HepG2 (cell line): ENCODE data around the gene C5orf15. TPM values are rescaled to one million over a fixed set of nuclear protein-coding genes. Genes with fewer than 3 reads are reported as not detected.

ENCODE experiments used
- CC2D1A ChIP-seq: sonication (generic); formaldehyde crosslinking; IDR thresholded peaks from 2 replicates; pipeline ENCODE4 v1.8.1; 2023; ENCODE audit warnings: mild to moderate bottlenecking, missing genetic modification reagents
- CENPT ChIP-seq: sonication (generic); formaldehyde crosslinking; IDR thresholded peaks from 2 replicates; pipeline ENCODE4 v1.8.0; 2022; ENCODE audit warnings: low read depth, mild to moderate bottlenecking, moderate library complexity, missing genetic modification reagents
- CHCHD3 ChIP-seq: sonication (generic); formaldehyde crosslinking; IDR thresholded peaks from 2 replicates; pipeline ENCODE4 v1.8.0; 2022; ENCODE audit warnings: mild to moderate bottlenecking, missing genetic modification reagents, moderate library complexity
- DR1 ChIP-seq: sonication (generic); formaldehyde crosslinking; IDR thresholded peaks from 2 replicates; pipeline ENCODE4 v1.8.0; 2021; ENCODE audit warnings: mild to moderate bottlenecking, missing genetic modification reagents, inconsistent platforms
- PLSCR1 ChIP-seq: sonication (generic); formaldehyde crosslinking; IDR thresholded peaks from 2 replicates; pipeline ENCODE4 v1.5.0; 2020; ENCODE audit warnings: missing genetic modification reagents, mild to moderate bottlenecking, borderline replicate concordance
- SIX4 ChIP-seq: sonication (generic); formaldehyde crosslinking; IDR thresholded peaks from 2 replicates; pipeline ENCODE4 v1.4.0; 2020; ENCODE audit warnings: missing genetic modification reagents
- ZBTB40 ChIP-seq, 2 experiments: fragments of 450-650 bp in 1 of 2; sonication (generic) in 1 of 2; formaldehyde crosslinking in 1 of 2; IDR thresholded peaks; 2 replicates each; pipeline versions ENCODE4 v1.6.1 to v1.8.0; 2016 to 2022; ENCODE audit warnings: antibody characterized with exemption in 1 of 2, mild to moderate bottlenecking in 1 of 2, missing genetic modification reagents in 1 of 2
- ZFY ChIP-seq: sonication (generic); formaldehyde crosslinking; IDR thresholded peaks from 2 replicates; pipeline ENCODE4 v1.4.0; 2020; ENCODE audit warnings: missing genetic modification reagents
- ZNF143 ChIP-seq: sonication (generic); formaldehyde crosslinking; IDR thresholded peaks from 2 replicates; pipeline ENCODE4 v1.4.0; 2020; ENCODE audit warnings: missing genetic modification reagents
- ZNF275 ChIP-seq: sonication (generic); formaldehyde crosslinking; IDR thresholded peaks from 2 replicates; pipeline ENCODE4 v1.8.0; 2022; ENCODE audit warnings: missing genetic modification reagents, mild to moderate bottlenecking, inconsistent platforms, borderline replicate concordance
- ZNF333 ChIP-seq: sonication (generic); formaldehyde crosslinking; IDR thresholded peaks from 2 replicates; pipeline ENCODE4 v1.4.0; 2020; ENCODE audit warnings: mild to moderate bottlenecking, missing genetic modification reagents, borderline replicate concordance
- ZNF335 ChIP-seq: sonication (generic); formaldehyde crosslinking; IDR thresholded peaks from 2 replicates; pipeline ENCODE4 v1.4.0; 2020; ENCODE audit warnings: missing genetic modification reagents
- ZNF614 ChIP-seq: IDR thresholded peaks from 2 replicates; pipeline ENCODE4 v1.6.1; 2018; ENCODE audit warnings: missing biosample characterization, missing genetic modification reagents, inconsistent platforms, borderline replicate concordance
- ZNF776 ChIP-seq: sonication (generic); formaldehyde crosslinking; IDR thresholded peaks from 2 replicates; pipeline ENCODE4 v1.4.0; 2020; ENCODE audit warnings: mild to moderate bottlenecking, missing genetic modification reagents
- ZNF83 ChIP-seq: sonication (generic); formaldehyde crosslinking; IDR thresholded peaks from 2 replicates; pipeline ENCODE4 v1.4.0; 2020; ENCODE audit warnings: missing genetic modification reagents, mild to moderate bottlenecking, borderline replicate concordance
- ZSCAN31 ChIP-seq: sonication (generic); formaldehyde crosslinking; IDR thresholded peaks from 2 replicates; pipeline ENCODE4 v1.5.0; 2020; ENCODE audit warnings: low read depth, mild to moderate bottlenecking, missing genetic modification reagents
- polyA plus RNA-seq, 8 experiments: library from polyadenylated mRNA; depleted of rRNA in 3 of 8; stranded (reverse) in 7 of 8; unstranded in 1 of 8; fragments of >200 nt; fragmentation: Illumina TruSeq in 4 of 8; extraction: Trizol in 4 of 8; gene quantifications; 2 replicates each; pipeline versions ENCODE4 v1.2.1 to v1.2.3, GENCODE V29; 2011 to 2016; ENCODE audit warnings: low read depth in 4 of 8, missing spikeins in 1 of 8, mixed read lengths in 1 of 8; ENCODE audit not compliant: insufficient read depth in 1 of 8
- total RNA-seq, 5 experiments: library from RNA; depleted of rRNA; stranded (reverse); fragments of >200 nt; fragmentation: Illumina TruSeq; extraction: Trizol; gene quantifications; 2 replicates each; pipeline ENCODE4 v1.2.3, GENCODE V29; 2016; ENCODE audit warnings: low read depth in 1 of 5

The C5orf15 gene
- total and polyA plus RNA-seq, 2 of the 13 experiments (the other 11 are each of a cell fraction or from before 2014, with no cell fraction given), result 58.5 to 82.7 TPM

- TF ChIP-seq ZNF83 (CRISPR knock-in tag) (no peak; the same call in 1 of the 2 replicates), ZNF335 (CRISPR knock-in tag) (peak; percentile 66; the same call in 1 of the 2 replicates), SIX4 (CRISPR knock-in tag) (no peak; the same call in 1 of the 2 replicates), PLSCR1 (CRISPR knock-in tag) (no peak), CHCHD3 (CRISPR knock-in tag) (no peak), ZNF275 (CRISPR knock-in tag) (no peak), ZBTB40 (IDR thresholded peaks at IDR 0.05) (no peak), ZBTB40 (CRISPR knock-in tag; IDR thresholded peaks at IDR 0.05) (peak; percentile 71; the same call in 1 of the 2 replicates), ZNF776 (CRISPR knock-in tag) (no peak), ZNF614 (CRISPR knock-in tag) (peak; percentile 93; the same call in 1 of the 2 replicates), ZNF333 (CRISPR knock-in tag) (no peak), ZFY (CRISPR knock-in tag) (peak; percentile 92), CENPT (CRISPR knock-in tag) (no peak), DR1 (CRISPR knock-in tag) (peak; percentile 89), ZSCAN31 (CRISPR knock-in tag) (peak; percentile 95), CC2D1A (CRISPR knock-in tag) (no peak), ZNF143 (CRISPR knock-in tag) (no peak)
Observed at GRCh38 chr5:133968204-133968980, at the start of gene C5orf15 (continued).
